SH-SY5Y (cell line): ENCODE measurements around the gene FGFRL1.

Experiments
- GATA2 ChIP-seq: IDR thresholded peaks from 2 replicates; pipeline ENCODE4 v1.6.1; 2011; ENCODE audit warnings: mild to moderate bottlenecking, low read depth, low read length
- GATA3 ChIP-seq: IDR thresholded peaks from 2 replicates; pipeline ENCODE4 v1.6.1; 2011; ENCODE audit warnings: low read depth, mild to moderate bottlenecking, low read length, moderate library complexity

FGFRL1 gene

GRCh38 chr4:968621-969394, 42.6 kb upstream of the FGFRL1 start:
- TF ChIP-seq GATA2 (no peak), GATA3 (no peak)

GRCh38 chr4:970046-970745, 41.2 kb upstream of the FGFRL1 start:
- TF ChIP-seq GATA2 (no peak), GATA3 (no peak)

- TF ChIP-seq GATA2 (no peak), GATA3 (no peak)
Measured at GRCh38 chr4:970854-971520, 40.4 kb upstream of the FGFRL1 start.

- TF ChIP-seq GATA3 (no peak), GATA2 (no peak)
Measured at GRCh38 chr4:971666-972500, 39.5 kb upstream of the FGFRL1 start.

GRCh38 chr4:972651-973424, 38.6 kb upstream of the FGFRL1 start:
- TF ChIP-seq GATA2 (no peak), GATA3 (no peak)

GRCh38 chr4:973431-974397, 37.7 kb upstream of the FGFRL1 start, which contains the start of gene DGKQ:
DGKQ (minus strand) TSS chr4:973569; CDS start chr4:973482, 87 bp downstream.
- TF ChIP-seq GATA3 (no peak), GATA2 (no peak)

GRCh38 chr4:974668-975067, 36.8 kb upstream of the FGFRL1 start:
- TF ChIP-seq GATA2, result no peak
- TF ChIP-seq GATA3, result no peak

GRCh38 chr4:978957-979701, 32.3 kb upstream of the FGFRL1 start:
- TF ChIP-seq GATA3 (no peak), GATA2 (no peak)

- TF ChIP-seq GATA3 (no peak), GATA2 (no peak)
Measured at GRCh38 chr4:982291-982690, 29.1 kb upstream of the FGFRL1 start.

- no peak for TF ChIP-seq GATA2
- no peak for TF ChIP-seq GATA3
Measured at GRCh38 chr4:982814-983213, 28.6 kb upstream of the FGFRL1 start.

GRCh38 chr4:984336-985054, 26.9 kb upstream of the FGFRL1 start:
- no peak for TF ChIP-seq GATA2
- no peak for TF ChIP-seq GATA3
